Muscle layer of colon (tissue), 2 donors: ENCODE data around the gene ULBP1.
A peak's percentile ranks its signal among the peaks of the same experiment; 100 is the strongest.
"Not testable (repeated sequence)": the region's sequence is repeated elsewhere in the genome, so short reads cannot be mapped to it uniquely, and the experiment has no call there.

Experiments used
- H3K27ac ChIP-seq: one replicate; pipeline ENCODE4 v1.7.0; 2013; ENCODE audit warnings: low read depth, mild to moderate bottlenecking, low read length, moderate library complexity
- H3K27me3 ChIP-seq, 2 donors: one replicate each; pipeline ENCODE4 v1.7.0; 2013; ENCODE audit warnings: low read length in 2 of 2, mild to moderate bottlenecking in 2 of 2; ENCODE audit not compliant: insufficient read depth in 2 of 2, control insufficient read depth in 1 of 2
- H3K36me3 ChIP-seq: one replicate; pipeline ENCODE4 v1.7.0; 2013; ENCODE audit warnings: mild to moderate bottlenecking, low read length; ENCODE audit not compliant: insufficient read depth
- H3K4me1 ChIP-seq: one replicate; pipeline ENCODE4 v1.7.0; 2013; ENCODE audit warnings: mild to moderate bottlenecking, low read length; ENCODE audit not compliant: insufficient read depth
- H3K4me3 ChIP-seq, 2 donors: one replicate each; pipeline ENCODE4 v1.7.0; 2013; ENCODE audit warnings: low read length in 2 of 2, low read depth in 1 of 2, mild to moderate bottlenecking in 1 of 2, moderate library complexity in 1 of 2
- H3K9ac ChIP-seq: one replicate; pipeline ENCODE4 v1.7.0; 2013; ENCODE audit warnings: low read length
- H3K9me3 ChIP-seq: one replicate; pipeline ENCODE4 v1.7.0; 2013; ENCODE audit warnings: mild to moderate bottlenecking, low read length
- donor health status: abdominal sarcoma.
- donor health status: Adenocarcinoma of cecum.

ULBP1 gene

GRCh38 chr6:149965194-149966020 lies 1.7 kb downstream of the ULBP1 start:
- Histone ChIP-seq H3K4me3 (peak overlapping the region in 1 of 2 donors; percentile 41), H3K27ac (no peak overlapping the region), H3K9me3 (no peaks in the 10 kb centered on the region), H3K27me3 (peaks cover 50 to 65% of the 10 kb centered on the region in 2 donors), H3K4me1 (peaks cover 13% of the 10 kb centered on the region), H3K36me3 (no peaks in the 10 kb centered on the region), H3K9ac (no peak overlapping the region)

GRCh38 chr6:149966319-149966718 lies 2.6 kb downstream of the ULBP1 start:
- Histone ChIP-seq H3K4me1 (peaks cover 13% of the 10 kb centered on the region), H3K27me3 (peaks cover 50 to 61% of the 10 kb centered on the region in 2 donors)
- H3K4me3 ChIP-seq, H3K36me3 ChIP-seq, H3K27ac ChIP-seq, H3K9me3 ChIP-seq, H3K9ac ChIP-seq: not testable (repeated sequence)

- Histone ChIP-seq H3K27me3 (peaks cover 50% of the 10 kb centered on the region in 2 donors), H3K9ac (no peak overlapping the region), H3K4me1 (peaks cover 13% of the 10 kb centered on the region)
Observed at GRCh38 chr6:149967591-149967990, 3.8 kb downstream of the ULBP1 start.

DNA sequence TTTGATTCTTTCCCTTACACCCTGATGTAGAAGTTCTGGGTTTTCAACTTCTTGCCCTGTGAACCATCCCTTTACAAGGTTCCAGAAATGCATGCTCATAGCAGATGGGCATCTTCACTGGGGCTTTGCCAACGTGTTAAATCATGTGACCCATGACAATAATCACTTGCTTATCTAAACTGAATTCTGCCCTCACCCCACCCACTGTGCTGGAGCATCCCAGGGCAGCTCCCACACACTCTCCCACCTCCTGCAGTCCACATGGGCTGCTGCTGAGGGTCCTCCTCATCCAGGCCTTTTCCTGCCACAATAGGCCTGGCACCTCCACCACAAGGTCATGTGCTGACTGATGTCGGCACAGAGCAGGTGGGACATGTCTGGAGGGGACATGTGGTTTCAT lies 4.3 kb downstream of the ULBP1 start:
- not testable (repeated sequence) for H3K4me3 ChIP-seq, H3K9me3 ChIP-seq, H3K36me3 ChIP-seq, H3K9ac ChIP-seq, H3K27ac ChIP-seq
- Histone ChIP-seq H3K27me3 (peaks cover 46% of the 10 kb centered on the region in 2 donors), H3K4me1 (peaks cover 13% of the 10 kb centered on the region)

More at GRCh38 chr6:149967591-149967990, 3.8 kb downstream of the ULBP1 start:
- H3K36me3 ChIP-seq: no peaks in the 10 kb centered on the region
- no peak overlapping the region for H3K4me3 ChIP-seq
- no peak overlapping the region for H3K27ac ChIP-seq
- H3K9me3 ChIP-seq: no peaks in the 10 kb centered on the region

DNA sequence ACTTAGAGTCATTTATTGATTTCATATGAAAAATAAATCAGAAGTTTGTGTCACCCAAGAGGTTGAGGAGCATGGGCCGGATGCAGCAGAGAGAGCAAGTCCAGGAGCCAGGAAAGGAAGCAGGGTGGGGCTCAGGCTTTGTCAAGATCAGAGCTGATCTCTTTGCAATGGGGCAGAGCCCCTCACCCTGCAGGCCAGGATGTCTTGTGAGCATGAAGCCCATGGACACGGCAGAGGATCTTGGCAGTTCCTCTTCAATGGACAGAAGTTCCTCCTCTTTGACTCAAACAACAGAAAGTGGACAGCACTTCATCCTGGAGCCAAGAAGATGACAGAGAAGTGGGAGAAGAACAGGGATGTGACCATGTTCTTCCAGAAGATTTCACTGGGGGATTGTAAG lies 5.2 kb downstream of the ULBP1 start:
- not testable (repeated sequence) for H3K27ac ChIP-seq, H3K9me3 ChIP-seq, H3K9ac ChIP-seq, H3K36me3 ChIP-seq, H3K4me3 ChIP-seq
- Histone ChIP-seq H3K27me3 (peaks cover 38 to 40% of the 10 kb centered on the region in 2 donors), H3K4me1 (peaks cover 13% of the 10 kb centered on the region)

- peaks cover 30 to 37% of the 10 kb centered on the region in 2 donors for H3K27me3 ChIP-seq
Observed at GRCh38 chr6:149969635-149970034, 5.9 kb downstream of the ULBP1 start.

GRCh38 chr6:149974394-149974793 lies 10.7 kb downstream of the ULBP1 start:
- H3K4me3 ChIP-seq, H3K36me3 ChIP-seq, H3K9ac ChIP-seq, H3K27ac ChIP-seq, H3K4me1 ChIP-seq, H3K9me3 ChIP-seq: not testable (repeated sequence)
- H3K27me3 ChIP-seq: peaks cover 5 to 14% of the 10 kb centered on the region in 2 donors

More at GRCh38 chr6:149969635-149970034, 5.9 kb downstream of the ULBP1 start:
- H3K4me1 ChIP-seq: peaks cover 8% of the 10 kb centered on the region
- H3K9ac ChIP-seq: no peak overlapping the region
- H3K36me3 ChIP-seq: no peaks in the 10 kb centered on the region
- no peak overlapping the region for H3K27ac ChIP-seq
- no peaks in the 10 kb centered on the region for H3K9me3 ChIP-seq
- no peak overlapping the region for H3K4me3 ChIP-seq

DNA sequence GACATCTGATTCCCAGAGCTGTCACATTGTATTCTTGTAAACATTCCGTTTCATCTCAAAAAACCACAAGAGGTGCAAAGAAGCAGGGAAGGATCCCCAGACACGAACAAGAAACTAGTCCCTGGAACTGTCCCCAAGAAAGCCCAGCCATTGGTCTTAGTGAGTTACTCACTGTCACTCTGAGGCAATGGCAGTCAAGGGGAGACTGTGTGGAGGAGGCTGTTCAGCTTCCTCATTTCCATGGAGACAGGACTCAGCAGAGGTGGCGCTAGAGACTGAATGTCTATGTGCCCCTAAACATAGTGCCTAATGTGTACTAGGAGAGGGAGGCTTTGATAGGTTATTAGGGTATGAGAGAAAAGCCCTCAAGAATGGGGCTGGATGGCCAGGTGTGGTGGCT lies 11.1 kb downstream of the ULBP1 start:
- Histone ChIP-seq H3K4me3 (no peak overlapping the region), H3K9ac (no peak overlapping the region), H3K27me3 (peaks cover 3 to 14% of the 10 kb centered on the region in 2 donors), H3K36me3 (no peaks in the 10 kb centered on the region), H3K9me3 (no peaks in the 10 kb centered on the region), H3K4me1 (no peaks in the 10 kb centered on the region), H3K27ac (no peak overlapping the region)

GRCh38 chr6:149975400-149975799 lies 11.7 kb downstream of the ULBP1 start:
- Histone ChIP-seq H3K9me3 (no peaks in the 10 kb centered on the region), H3K27me3 (peaks cover 0 to 18% of the 10 kb centered on the region in 2 donors), H3K4me3 (no peak overlapping the region), H3K36me3 (no peaks in the 10 kb centered on the region), H3K4me1 (no peaks in the 10 kb centered on the region), H3K9ac (no peak overlapping the region), H3K27ac (no peak overlapping the region)

GRCh38 chr6:149977221-149977620 lies 13.5 kb downstream of the ULBP1 start:
- no peaks in the 10 kb centered on the region for H3K4me1 ChIP-seq
- H3K4me3 ChIP-seq: no peak overlapping the region
- peaks cover 0 to 25% of the 10 kb centered on the region in 2 donors for H3K27me3 ChIP-seq
- H3K9me3 ChIP-seq: no peaks in the 10 kb centered on the region
- no peaks in the 10 kb centered on the region for H3K36me3 ChIP-seq
- H3K27ac ChIP-seq: no peak overlapping the region
- H3K9ac ChIP-seq: no peak overlapping the region

DNA sequence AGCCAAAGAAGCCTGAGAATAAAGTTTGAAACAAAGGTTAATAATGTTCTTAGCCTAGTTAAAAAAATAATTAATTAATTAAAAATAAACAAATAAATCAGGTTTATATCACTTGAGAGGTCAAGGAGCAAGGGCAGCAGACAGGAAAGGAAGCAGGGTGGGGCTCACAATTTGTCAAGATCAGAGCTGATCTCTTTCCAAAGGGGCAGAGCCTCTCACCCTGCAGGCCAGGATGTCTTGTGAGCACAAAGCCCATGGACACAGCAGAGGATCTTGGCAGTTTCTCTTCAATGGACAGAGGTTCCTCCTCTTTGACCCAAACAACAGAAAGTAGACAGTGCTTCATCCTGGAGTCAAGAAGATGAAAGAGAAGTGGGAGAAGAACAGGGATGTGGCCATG lies 14.9 kb downstream of the ULBP1 start:
- no peaks in the 10 kb centered on the region for H3K36me3 ChIP-seq
- no peak overlapping the region for H3K27ac ChIP-seq
- H3K9ac ChIP-seq: no peak overlapping the region
- no peaks in the 10 kb centered on the region for H3K9me3 ChIP-seq
- H3K27me3 ChIP-seq: peaks cover 10 to 37% of the 10 kb centered on the region in 2 donors
- no peak overlapping the region for H3K4me3 ChIP-seq
- no peaks in the 10 kb centered on the region for H3K4me1 ChIP-seq

DNA sequence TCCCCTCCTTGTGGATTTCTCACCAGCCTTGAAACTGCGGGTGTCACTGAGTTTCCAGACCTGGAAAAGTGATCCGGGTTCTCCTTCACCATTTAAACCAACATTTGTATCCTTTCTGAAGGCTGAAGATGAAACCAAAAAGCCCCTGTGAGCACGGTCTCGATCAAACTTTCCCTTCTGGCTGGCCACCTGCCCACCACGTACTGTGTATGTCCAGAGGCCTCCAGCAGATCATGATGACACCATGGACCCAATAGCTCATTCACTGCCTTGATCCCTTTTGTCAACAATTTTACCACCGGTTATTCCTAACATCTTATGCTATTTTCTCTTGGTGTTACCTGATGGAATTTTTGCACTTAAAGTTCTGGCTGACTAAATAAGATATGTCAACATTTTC lies 15.6 kb downstream of the ULBP1 start:
- H3K27ac ChIP-seq: no peak overlapping the region
- peaks cover 10 to 32% of the 10 kb centered on the region in 2 donors for H3K27me3 ChIP-seq

More for the DNA sequence above, 15.6 kb downstream of the ULBP1 start:
- H3K36me3 ChIP-seq: no peaks in the 10 kb centered on the region
- no peak overlapping the region for H3K4me3 ChIP-seq
- no peaks in the 10 kb centered on the region for H3K9me3 ChIP-seq
- H3K4me1 ChIP-seq: no peaks in the 10 kb centered on the region
- no peak overlapping the region for H3K9ac ChIP-seq
